ENCODE data around the gene ADAP1. TPM values are rescaled to one million over a fixed set of nuclear protein-coding genes. Genes with fewer than 3 reads are reported as not detected.

Gene ADAP1
- total and polyA plus RNA-seq, 2 of the 13 experiments (the other 11 are each of a cell fraction or from before 2014, with no cell fraction given): 10.5 to 24.6 TPM

DNA sequence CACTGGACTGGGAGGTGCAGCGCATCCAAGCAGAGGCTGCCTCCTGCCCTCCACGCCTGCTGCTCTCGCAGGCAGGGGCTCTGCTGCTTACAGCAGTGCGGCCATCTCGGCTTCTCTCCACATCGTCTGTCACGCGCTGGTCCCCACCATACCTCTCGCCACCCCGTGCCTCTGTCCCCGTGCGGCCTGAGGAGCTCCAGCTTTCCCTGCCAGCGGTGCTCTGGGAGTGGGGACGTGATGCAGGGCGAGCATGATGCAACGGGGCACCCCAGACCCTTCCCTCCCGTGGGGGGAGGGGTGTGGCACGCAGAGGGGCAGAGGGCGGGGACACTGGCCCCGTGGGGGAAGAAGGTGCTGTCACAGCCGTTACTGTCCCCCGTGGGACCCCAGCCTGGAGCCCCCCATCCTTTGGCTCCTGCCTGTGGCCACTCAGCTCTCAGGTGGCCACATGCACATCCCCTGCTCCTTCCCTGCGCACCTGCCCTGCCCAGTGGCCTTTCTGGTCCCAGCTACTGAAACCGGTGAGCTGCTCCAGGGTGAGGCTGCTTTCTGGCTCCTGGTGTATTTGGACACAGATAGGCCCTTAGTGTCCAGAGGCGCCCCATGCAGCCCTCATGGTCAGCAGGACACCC is 69.1 kb downstream of the ADAP1 start:
- DNase-seq (ENCODE audit: low spot score) (no peak), ATAC-seq (no peak), FAIRE-seq (no peak)
- intact Hi-C loops (cut with micrococcal nuclease; ENCODE audit: unreplicated experiment) (no loop called here), in situ Hi-C loops (cut with HindIII; ENCODE audit: extremely low pct_ligation_motif_present, low pct_unique_long_range_greater_than_20kb) (no loop called here)
- no TSS peak for BruUV-seq (replicated peaks)
- Histone ChIP-seq H3K4me1 (ENCODE audit: insufficient read depth, low read length) (peaks cover 18% of the 10 kb centered on the region), H3K36me3 (replicated peaks in 1 of 2; ENCODE audit: control insufficient read depth in 1 of 2, insufficient read depth in 2 of 2, low read length in 2 of 2) (peaks cover 31 to 41% of the 10 kb centered on the region in 2 experiments; a peak in 4 of 5 replicates), H3K27ac (ENCODE audit: extremely low read length, insufficient read depth, low read length) (no peak overlapping the region), H4K20me1 (ENCODE audit: insufficient read depth, low read length) (peaks cover 27% of the 10 kb centered on the region; the same call in 1 of the 2 replicates), H2AFZ (ENCODE audit: low read length) (no peak overlapping the region), H3K27me3 (ENCODE audit: control insufficient read depth in 1 of 2, insufficient read depth in 2 of 2, low read length in 2 of 2) (no peaks in the 10 kb centered on the region), H3K79me2 (ENCODE audit: insufficient read depth, low read length) (peaks cover 82% of the 10 kb centered on the region), H3K9ac (ENCODE audit: insufficient read depth, low read depth, low read length) (no peak overlapping the region), H3K4me3 (replicated peaks in 1 of 3; ENCODE audit: insufficient read depth in 1 of 3, low read depth in 2 of 3, low read length in 3 of 3) (no peak overlapping the region), H3K4me2 (ENCODE audit: low read depth, low read length) (no peak overlapping the region), H3K9me3 (ENCODE audit: low read length) (no peaks in the 10 kb centered on the region)
- CTCF ChIA-PET (ENCODE audit: low intra/inter-chr PET ratio, low total read pairs): no interaction called here
- TF ChIP-seq NR2F2 (IDR thresholded peaks at IDR 0.05; ENCODE audit: borderline replicate concordance, low read depth): no peak
- TF ChIP-seq GTF2F1 (IDR thresholded peaks at IDR 0.05; ENCODE audit: low read length): no peak
- no peak for TF ChIP-seq MAZ (IDR thresholded peaks at IDR 0.05; ENCODE audit: borderline replicate concordance, low read depth, low read length)
- TF ChIP-seq MAZ (CRISPR knock-in tag; IDR thresholded peaks at IDR 0.05; ENCODE audit: low read depth): no peak
- TF ChIP-seq, protein P1, sequence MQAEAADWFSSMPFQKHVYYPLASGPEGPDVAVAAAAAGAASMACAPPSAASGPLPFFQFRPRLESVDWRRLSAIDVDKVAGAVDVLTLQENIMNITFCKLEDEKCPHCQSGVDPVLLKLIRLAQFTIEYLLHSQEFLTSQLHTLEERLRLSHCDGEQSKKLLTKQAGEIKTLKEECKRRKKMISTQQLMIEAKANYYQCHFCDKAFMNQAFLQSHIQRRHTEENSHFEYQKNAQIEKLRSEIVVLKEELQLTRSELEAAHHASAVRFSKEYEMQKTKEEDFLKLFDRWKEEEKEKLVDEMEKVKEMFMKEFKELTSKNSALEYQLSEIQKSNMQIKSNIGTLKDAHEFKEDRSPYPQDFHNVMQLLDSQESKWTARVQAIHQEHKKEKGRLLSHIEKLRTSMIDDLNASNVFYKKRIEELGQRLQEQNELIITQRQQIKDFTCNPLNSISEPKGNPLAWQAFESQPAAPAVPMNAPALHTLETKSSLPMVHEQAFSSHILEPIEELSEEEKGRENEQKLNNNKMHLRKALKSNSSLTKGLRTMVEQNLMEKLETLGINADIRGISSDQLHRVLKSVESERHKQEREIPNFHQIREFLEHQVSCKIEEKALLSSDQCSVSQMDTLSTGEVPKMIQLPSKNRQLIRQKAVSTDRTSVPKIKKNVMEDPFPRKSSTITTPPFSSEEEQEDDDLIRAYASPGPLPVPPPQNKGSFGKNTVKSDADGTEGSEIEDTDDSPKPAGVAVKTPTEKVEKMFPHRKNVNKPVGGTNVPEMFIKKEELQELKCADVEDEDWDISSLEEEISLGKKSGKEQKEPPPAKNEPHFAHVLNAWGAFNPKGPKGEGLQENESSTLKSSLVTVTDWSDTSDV (CRISPR knock-in tag; IDR thresholded peaks at IDR 0.05): no peak
- WGBS (ENCODE audit: low lambda C conversion rate): over 99% methylated on average over 17 of the region's 25 CpGs
- POLR2A ChIA-PET: no interaction called here
